ENCODE measurements around the gene CCRL2. TPM values are rescaled to one million over a fixed set of nuclear protein-coding genes. Genes with fewer than 3 reads are reported as not detected.
A peak's percentile ranks its signal among the peaks of the same experiment; 100 is the strongest.
"Not testable (repeated sequence)": the region's sequence is repeated elsewhere in the genome, so short reads cannot be mapped to it uniquely, and the experiment has no call there.

CCRL2 gene
- total RNA-seq, 1 donor from 2014 or later, result 1.7 TPM

- intact Hi-C loops (cut with micrococcal nuclease), result loop anchor here (2.0 to 10.0 kb wide), 6 partner anchors 163 to 607 kb away; partner anchors contain the start of gene CCR1
- peak overlapping the region; percentile 29 for H3K4me3 Mint-ChIP-seq
- peaks cover 28% of the 10 kb centered on the region for H3K27me3 Mint-ChIP-seq
- H3K27ac Mint-ChIP-seq, result no peak overlapping the region
- DNase-seq, result no peak
- H3K9me3 Mint-ChIP-seq, result no peaks in the 10 kb centered on the region
- peaks cover 11% of the 10 kb centered on the region for H3K36me3 Mint-ChIP-seq (ENCODE audit: low read depth)
- H3K4me1 Mint-ChIP-seq, result peaks cover 67% of the 10 kb centered on the region
Observed at GRCh38 chr3:46371519-46372340, 35.3 kb upstream of the CCRL2 start.

- H3K27ac Mint-ChIP-seq, result peak overlapping the region; percentile 57
- no peaks in the 10 kb centered on the region for H3K9me3 Mint-ChIP-seq
- H3K4me1 Mint-ChIP-seq, result peaks cover 67% of the 10 kb centered on the region
- H3K36me3 Mint-ChIP-seq (ENCODE audit: low read depth), result peaks cover 11% of the 10 kb centered on the region
- peaks cover 32% of the 10 kb centered on the region for H3K27me3 Mint-ChIP-seq
- intact Hi-C loops (cut with micrococcal nuclease), result loop anchor here (2.0 to 10.0 kb wide), 4 partner anchors 294 to 608 kb away; no protein-coding TSS in a partner anchor
- DNase-seq, result peak; percentile 82
- H3K4me3 Mint-ChIP-seq, result peak overlapping the region; percentile 36
Observed at GRCh38 chr3:46372492-46373359, 34.3 kb upstream of the CCRL2 start.

- H3K4me1 Mint-ChIP-seq, result peaks cover 51% of the 10 kb centered on the region
- intact Hi-C loops (cut with micrococcal nuclease), result loop anchor here (10.0 kb wide), 2 partner anchors 510 to 610 kb away; no protein-coding TSS in a partner anchor
- H3K27me3 Mint-ChIP-seq, result peaks cover 30% of the 10 kb centered on the region
- H3K4me3 Mint-ChIP-seq, result peak overlapping the region; percentile 22
- DNase-seq, result no peak
- no peaks in the 10 kb centered on the region for H3K9me3 Mint-ChIP-seq
- peak overlapping the region; percentile 17 for H3K27ac Mint-ChIP-seq
- H3K36me3 Mint-ChIP-seq (ENCODE audit: low read depth), result peaks cover 11% of the 10 kb centered on the region
Observed at GRCh38 chr3:46374755-46375154, 32.3 kb upstream of the CCRL2 start.

GRCh38 chr3:46375218-46375617 lies 31.8 kb upstream of the CCRL2 start:
- intact Hi-C loops (cut with micrococcal nuclease), result loop anchor here (10.0 kb wide), 2 partner anchors 510 to 610 kb away; no protein-coding TSS in a partner anchor
- no peaks in the 10 kb centered on the region for H3K9me3 Mint-ChIP-seq
- peak overlapping the region; percentile 31 for H3K27ac Mint-ChIP-seq
- H3K4me3 Mint-ChIP-seq, result peak overlapping the region; percentile 22
- no peak for DNase-seq
- H3K27me3 Mint-ChIP-seq, result peaks cover 30% of the 10 kb centered on the region
- H3K36me3 Mint-ChIP-seq (ENCODE audit: low read depth), result peaks cover 11% of the 10 kb centered on the region
- peaks cover 49% of the 10 kb centered on the region for H3K4me1 Mint-ChIP-seq

- Mint-ChIP-seq H3K36me3 (ENCODE audit: low read depth) (peaks cover 13% of the 10 kb centered on the region), H3K9me3 (no peaks in the 10 kb centered on the region), H3K4me3 (peak overlapping the region; percentile 7), H3K27me3 (peaks cover 32% of the 10 kb centered on the region), H3K4me1 (peaks cover 51% of the 10 kb centered on the region), H3K27ac (peak overlapping the region; percentile 15)
- DNase-seq, result no peak
- intact Hi-C loops (cut with micrococcal nuclease), result loop anchor here (10.0 kb wide), 2 partner anchors 511 to 611 kb away; no protein-coding TSS in a partner anchor
Observed at GRCh38 chr3:46375814-46376213, 31.2 kb upstream of the CCRL2 start.

GRCh38 chr3:46378426-46378942 lies 28.6 kb upstream of the CCRL2 start:
- Mint-ChIP-seq H3K36me3 (ENCODE audit: low read depth) (peaks cover 7% of the 10 kb centered on the region), H3K4me1 (peaks cover 42% of the 10 kb centered on the region), H3K27me3 (peaks cover 23% of the 10 kb centered on the region), H3K27ac (peak overlapping the region; percentile 57), H3K9me3 (no peaks in the 10 kb centered on the region), H3K4me3 (no peak overlapping the region)
- DNase-seq, result peak; percentile 90
- intact Hi-C loops (cut with micrococcal nuclease), result loop anchor here (1.0 to 10.0 kb wide), 4 partner anchors 62 to 614 kb away; no protein-coding TSS in a partner anchor

- Mint-ChIP-seq H3K27me3 (peaks cover 11% of the 10 kb centered on the region), H3K27ac (peak overlapping the region; percentile 70), H3K36me3 (ENCODE audit: low read depth) (peaks cover 2% of the 10 kb centered on the region), H3K4me3 (peak overlapping the region; percentile 71), H3K9me3 (no peaks in the 10 kb centered on the region), H3K4me1 (peaks cover 40% of the 10 kb centered on the region)
- intact Hi-C loops (cut with micrococcal nuclease), result no loop called here
- peak; percentile 73 for DNase-seq
Observed at GRCh38 chr3:46380471-46381221, 26.4 kb upstream of the CCRL2 start.

- no peak for DNase-seq
- Mint-ChIP-seq H3K27ac (no peak overlapping the region), H3K9me3 (peaks cover 3% of the 10 kb centered on the region), H3K36me3 (ENCODE audit: low read depth) (peaks cover 4% of the 10 kb centered on the region), H3K4me1 (peaks cover 40% of the 10 kb centered on the region), H3K4me3 (no peak overlapping the region), H3K27me3 (peaks cover 14% of the 10 kb centered on the region)
- intact Hi-C loops (cut with micrococcal nuclease), result no loop called here
Observed at GRCh38 chr3:46381625-46382024, 25.4 kb upstream of the CCRL2 start.

- peaks cover 4% of the 10 kb centered on the region for H3K36me3 Mint-ChIP-seq (ENCODE audit: low read depth)
- peaks cover 37% of the 10 kb centered on the region for H3K4me1 Mint-ChIP-seq
- H3K9me3 Mint-ChIP-seq, result peaks cover 3% of the 10 kb centered on the region
- peaks cover 6% of the 10 kb centered on the region for H3K27me3 Mint-ChIP-seq
- DNase-seq, result no peak
- no peak overlapping the region for H3K4me3 Mint-ChIP-seq
- H3K27ac Mint-ChIP-seq, result no peak overlapping the region
- intact Hi-C loops (cut with micrococcal nuclease), result no loop called here
Observed at GRCh38 chr3:46383211-46383950, 23.7 kb upstream of the CCRL2 start.

GRCh38 chr3:46383951-46384330 lies 23.1 kb upstream of the CCRL2 start:
- intact Hi-C loops (cut with micrococcal nuclease), result no loop called here
- Mint-ChIP-seq H3K4me1 (peaks cover 37% of the 10 kb centered on the region), H3K4me3 (no peak overlapping the region), H3K36me3 (ENCODE audit: low read depth) (peaks cover 4% of the 10 kb centered on the region), H3K27ac (no peak overlapping the region), H3K9me3 (peaks cover 3% of the 10 kb centered on the region), H3K27me3 (peaks cover 6% of the 10 kb centered on the region)
- no peak for DNase-seq

- DNase-seq, result no peak
- H3K36me3 Mint-ChIP-seq (ENCODE audit: low read depth), result peaks cover 2% of the 10 kb centered on the region
- intact Hi-C loops (cut with micrococcal nuclease), result no loop called here
- peak overlapping the region; percentile 17 for H3K27ac Mint-ChIP-seq
- peaks cover 3% of the 10 kb centered on the region for H3K9me3 Mint-ChIP-seq
- H3K27me3 Mint-ChIP-seq, result peaks cover 4% of the 10 kb centered on the region
- H3K4me1 Mint-ChIP-seq, result peaks cover 26% of the 10 kb centered on the region
- peak overlapping the region; percentile 45 for H3K4me3 Mint-ChIP-seq
Observed at GRCh38 chr3:46386205-46386604, 20.9 kb upstream of the CCRL2 start.

GRCh38 chr3:46388847-46389246 lies 18.2 kb upstream of the CCRL2 start:
- H3K4me3 Mint-ChIP-seq; H3K27ac Mint-ChIP-seq; intact Hi-C loops (cut with micrococcal nuclease); H3K9me3 Mint-ChIP-seq; DNase-seq; H3K36me3 Mint-ChIP-seq (ENCODE audit: low read depth); H3K27me3 Mint-ChIP-seq: not testable (repeated sequence)
- peaks cover 17% of the 10 kb centered on the region for H3K4me1 Mint-ChIP-seq
